ENCODE measurements around the gene GNB1. TPM values are rescaled to one million over a fixed set of nuclear protein-coding genes. Genes with fewer than 3 reads are reported as not detected.
A peak's percentile ranks its signal among the peaks of the same experiment; 100 is the strongest.

Gene GNB1
- total and polyA plus RNA-seq, 4 donors = 114 to 338 (median 191) TPM

DNA sequence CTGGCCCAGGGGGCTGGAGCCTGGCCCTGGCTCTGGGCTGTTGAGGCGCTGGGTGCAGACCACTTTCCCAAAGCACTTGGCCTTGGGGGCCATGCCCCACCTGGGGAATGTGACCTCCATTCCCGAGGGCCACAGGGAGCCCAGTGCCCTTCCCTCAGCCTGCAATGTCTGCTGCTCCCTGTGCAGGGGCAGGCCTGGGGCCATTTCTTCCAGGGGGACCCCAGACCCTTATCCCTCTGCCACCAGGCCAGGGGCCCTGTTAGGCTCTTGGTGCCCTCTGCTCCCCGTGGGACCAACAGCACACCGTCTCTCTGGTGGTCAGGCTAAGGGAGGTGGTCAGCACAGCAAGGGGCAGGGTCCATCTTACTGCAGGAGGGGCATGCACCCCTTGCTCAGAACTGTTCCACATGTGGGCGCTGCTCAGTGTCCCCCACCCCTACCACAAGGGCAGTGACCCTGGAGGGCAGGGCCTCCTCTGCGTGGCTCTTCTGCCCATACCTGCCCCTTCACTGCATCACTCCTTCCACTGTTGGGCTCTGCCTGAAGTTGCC, 29.2 kb upstream of the GNB1 start:
- H3K27ac ChIP-seq (ENCODE audit: low read depth in 1 of 2, low read length in 1 of 2) = peak overlapping the region in 1 of 2 donors; percentile 40
- no peak for ATAC-seq (ENCODE audit: insufficient read depth, low FRiP score)
- WGBS, 2 donors = 82 to 92% methylated on average over 5 to 6 of the region's 6 CpGs
- no peak overlapping the region for H3K9ac ChIP-seq (ENCODE audit: insufficient read depth in 1 of 2, low read length in 2 of 2)
- H3K27me3 ChIP-seq (ENCODE audit: control insufficient read depth in 3 of 3, insufficient read depth in 3 of 3, low read length in 2 of 3) = peaks cover 0 to 3% (median 0%) of the 10 kb centered on the region in 3 donors
- no peak for TF ChIP-seq CTCF (IDR thresholded peaks at IDR 0.05; ENCODE audit: control extremely low read depth, extremely low read depth)
- peaks cover 0 to 12% (median 3%) of the 10 kb centered on the region in 5 donors for H3K4me1 ChIP-seq (ENCODE audit: control insufficient read depth in 5 of 5, insufficient read depth in 5 of 5, low read length in 5 of 5)
- H3K9me3 ChIP-seq (ENCODE audit: control insufficient read depth in 4 of 4, insufficient read depth in 3 of 4, low read length in 3 of 4) = no peaks in the 10 kb centered on the region
- peak in 1 of 3 donors; percentile 14 for DNase-seq
- no peaks in the 10 kb centered on the region for H3K36me3 ChIP-seq (ENCODE audit: control insufficient read depth in 4 of 4, insufficient read depth in 4 of 4, low read length in 4 of 4)
- no peak overlapping the region for H3K4me3 ChIP-seq

DNA sequence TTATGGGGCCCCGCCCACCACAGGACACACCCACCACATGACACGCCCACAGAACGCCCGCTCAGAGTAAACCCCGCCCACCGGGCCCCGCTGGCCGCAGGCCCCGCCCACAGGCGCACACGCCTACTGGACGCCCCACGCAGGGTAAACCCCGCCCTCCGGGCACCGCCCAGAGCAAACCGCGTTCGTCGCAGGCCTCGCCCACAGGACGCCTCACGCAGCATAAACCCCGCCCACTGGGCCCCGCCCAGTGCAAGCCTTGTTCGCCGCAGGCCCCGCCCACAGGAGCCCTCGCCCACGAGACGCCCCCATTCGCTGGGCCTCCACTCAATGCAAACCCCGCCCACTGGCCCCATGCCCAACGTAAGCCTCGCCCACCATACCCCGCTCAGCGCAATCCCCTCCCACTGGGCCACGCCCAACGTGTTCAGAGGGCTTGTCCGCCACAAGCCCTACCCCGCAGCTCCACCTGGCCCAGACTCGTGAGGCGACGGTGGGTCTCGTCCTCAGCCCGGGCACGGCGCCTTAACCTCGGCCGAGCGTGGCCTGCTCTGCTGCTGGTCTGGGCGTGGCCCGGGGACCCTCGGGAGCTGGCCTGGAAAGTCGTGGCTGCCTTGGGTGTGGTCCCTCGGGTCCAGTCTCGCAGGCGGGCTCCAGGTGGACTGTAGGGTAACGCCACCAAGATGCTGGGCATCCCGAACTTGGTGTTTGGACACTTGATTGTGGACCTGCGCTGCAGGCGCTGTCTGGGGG, 28.6 kb upstream of the GNB1 start:
- DNase-seq (peak; percentile 97 to 99 (median 97)), ATAC-seq (ENCODE audit: insufficient read depth, low FRiP score) (peak; percentile 94)
- Histone ChIP-seq H3K4me1 (ENCODE audit: control insufficient read depth in 5 of 5, insufficient read depth in 5 of 5, low read length in 5 of 5) (peaks cover 0 to 12% (median 3%) of the 10 kb centered on the region in 5 donors), H3K9ac (ENCODE audit: insufficient read depth in 1 of 2, low read length in 2 of 2) (no peak overlapping the region), H3K4me3 (no peak overlapping the region), H3K27ac (ENCODE audit: low read depth in 1 of 2, low read length in 1 of 2) (peak overlapping the region; percentile 18 to 40), H3K36me3 (ENCODE audit: control insufficient read depth in 4 of 4, insufficient read depth in 4 of 4, low read length in 4 of 4) (no peaks in the 10 kb centered on the region), H3K27me3 (ENCODE audit: control insufficient read depth in 3 of 3, insufficient read depth in 3 of 3, low read length in 2 of 3) (no peaks in the 10 kb centered on the region), H3K9me3 (ENCODE audit: control insufficient read depth in 4 of 4, insufficient read depth in 3 of 4, low read length in 3 of 4) (no peaks in the 10 kb centered on the region)
- WGBS, 2 donors = 9 to 13% methylated on average over 47 to 62 of the region's 62 CpGs
- no peak for TF ChIP-seq CTCF (IDR thresholded peaks at IDR 0.05; ENCODE audit: control extremely low read depth, extremely low read depth)

DNA sequence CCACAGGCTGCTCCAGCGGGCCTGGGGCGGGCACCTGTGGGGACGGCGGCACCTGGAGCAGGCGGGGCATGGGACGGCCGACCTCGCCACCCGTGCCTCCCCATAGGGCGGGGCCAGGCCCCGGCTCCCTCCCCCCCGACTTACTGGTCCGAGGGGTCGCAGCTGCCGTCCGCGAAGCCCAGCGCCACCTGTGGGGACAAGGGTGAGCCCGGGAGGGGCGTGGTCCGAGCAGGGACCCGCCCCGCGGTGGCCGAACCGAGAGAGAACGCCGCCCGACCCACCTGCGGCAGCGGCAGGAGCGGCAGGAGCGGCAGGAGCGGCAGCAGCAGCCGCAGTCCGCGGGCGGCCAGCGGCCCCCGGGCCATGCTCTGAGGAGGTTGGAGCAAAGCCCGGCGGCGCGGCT, 28.0 kb upstream of the GNB1 start, which contains the start of gene TMEM52:
TSS of gene TMEM52 (minus strand) at position 379 of the 403 bp plus-strand sequence. CDS start at position 365, 14 bp downstream.
- TF ChIP-seq CTCF (IDR thresholded peaks at IDR 0.05; ENCODE audit: control extremely low read depth, extremely low read depth) = no peak
- no peak within 1 kb of the TSS for H3K9ac ChIP-seq (ENCODE audit: insufficient read depth in 1 of 2, low read length in 2 of 2)
- peak; percentile 1 for ATAC-seq (ENCODE audit: insufficient read depth, low FRiP score)
- H3K4me3 ChIP-seq = peak within 1 kb of the TSS; percentile 27
- no peaks in the 10 kb centered on the region for H3K9me3 ChIP-seq (ENCODE audit: control insufficient read depth in 4 of 4, insufficient read depth in 3 of 4, low read length in 3 of 4)
- DNase-seq = no peak
- peak within 1 kb of the TSS; percentile 18 to 40 for H3K27ac ChIP-seq (ENCODE audit: low read depth in 1 of 2, low read length in 1 of 2)
- 0 to 1% methylated on average over 38 to 44 of the region's 44 CpGs for WGBS, 2 donors
- no peaks in the 10 kb centered on the region for H3K27me3 ChIP-seq (ENCODE audit: control insufficient read depth in 3 of 3, insufficient read depth in 3 of 3, low read length in 2 of 3)
- H3K36me3 ChIP-seq (ENCODE audit: control insufficient read depth in 4 of 4, insufficient read depth in 4 of 4, low read length in 4 of 4) = no peaks in the 10 kb centered on the region
- peaks cover 0 to 12% (median 3%) of the 10 kb centered on the region in 5 donors for H3K4me1 ChIP-seq (ENCODE audit: control insufficient read depth in 5 of 5, insufficient read depth in 5 of 5, low read length in 5 of 5)

Measured in lung (tissue), 12 donors.